Activated CD8-positive, alpha-beta memory T cell treated with anti-CD3 and anti-CD28 coated beads, Interleukin-2, amount 50 U/mL, for 1 hour (primary cell): ENCODE data around the gene AXIN1.
"Not testable (repeated sequence)": the region's sequence is repeated elsewhere in the genome, so short reads cannot be mapped to it uniquely, and the experiment has no call there.

Experiments used
- DNase-seq: peaks from one replicate; pipeline ENCODE4 v3.0.0-alpha.2; 2020; ENCODE audit errors: extremely low read depth

The AXIN1 gene

GRCh38 chr16:381789-382717 is 29.5 kb upstream of the AXIN1 start, which contains the start of gene PGAP6:
Gene PGAP6 (minus strand): TSS chr16:381978. CDS start chr16:381821, 157 bp downstream.
- no peak for DNase-seq

GRCh38 chr16:381012-381788 is 28.7 kb upstream of the AXIN1 start:
- DNase-seq: no peak

GRCh38 chr16:380762-381011 is 28.2 kb upstream of the AXIN1 start:
- no peak for DNase-seq

- no peak for DNase-seq
These were observed 27.6 kb upstream of the AXIN1 start for GRCh38 chr16:379961-380761.

GRCh38 chr16:379183-379960 is 26.8 kb upstream of the AXIN1 start:
- DNase-seq: no peak

GRCh38 chr16:378821-379182 is 26.3 kb upstream of the AXIN1 start:
- no peak for DNase-seq

GRCh38 chr16:378113-378820 is 25.7 kb upstream of the AXIN1 start:
- not testable (repeated sequence) for DNase-seq

- DNase-seq: no peak
These were observed 25.0 kb upstream of the AXIN1 start for GRCh38 chr16:377419-377951.

GRCh38 chr16:376817-377418 is 24.4 kb upstream of the AXIN1 start:
- no peak for DNase-seq

GRCh38 chr16:375927-376816 is 23.6 kb upstream of the AXIN1 start:
- no peak for DNase-seq

- no peak for DNase-seq
These were observed 22.7 kb upstream of the AXIN1 start for GRCh38 chr16:375212-375611.

- DNase-seq: no peak
These were observed 22.0 kb upstream of the AXIN1 start for GRCh38 chr16:374616-374926.

GRCh38 chr16:373848-374615 is 21.5 kb upstream of the AXIN1 start:
- no peak for DNase-seq

GRCh38 chr16:373020-373598 is 20.6 kb upstream of the AXIN1 start:
- no peak for DNase-seq

GRCh38 chr16:372302-372983 is 19.9 kb upstream of the AXIN1 start:
- no peak for DNase-seq

GRCh38 chr16:371515-372301 is 19.2 kb upstream of the AXIN1 start:
- DNase-seq: no peak

GRCh38 chr16:370979-371514 is 18.5 kb upstream of the AXIN1 start:
- DNase-seq: no peak
